ENCODE measurements around the gene FAM114A2. TPM values are rescaled to one million over a fixed set of nuclear protein-coding genes. Genes with fewer than 3 reads are reported as not detected.

Gene FAM114A2
- total RNA-seq, 1 donor from 2014 or later: 23.6 TPM

DNA sequence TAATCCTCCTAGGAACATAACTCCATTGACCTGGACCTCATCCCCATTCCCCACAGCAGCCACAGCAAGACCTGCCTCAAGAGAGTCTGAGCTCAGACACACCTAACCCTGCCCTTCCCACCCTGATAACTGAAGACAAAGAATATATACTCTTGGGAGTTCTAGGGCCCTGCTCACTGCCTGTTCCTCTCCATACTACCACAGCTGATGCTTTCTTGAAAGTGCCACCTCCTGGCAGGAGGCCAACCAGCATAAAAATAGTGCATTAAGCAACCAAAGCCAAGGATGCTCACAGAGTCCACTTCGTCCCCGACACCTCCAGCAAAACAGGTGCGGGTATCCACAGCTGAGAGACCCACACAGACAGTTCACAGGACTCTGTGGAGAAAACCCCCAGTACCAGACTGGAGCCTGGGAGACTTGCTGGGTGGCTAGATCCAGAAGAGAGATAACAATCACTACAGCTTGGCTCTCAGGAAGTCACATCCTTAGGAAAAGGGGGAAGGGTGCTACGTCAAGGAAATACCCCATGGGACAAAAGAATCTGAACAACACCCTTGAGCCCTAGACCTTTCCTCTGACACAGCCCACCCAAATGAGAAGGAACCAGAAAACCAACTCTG, 23.5 kb downstream of the FAM114A2 start:
- Mint-ChIP-seq H3K27ac (no peak overlapping the region), H3K27me3 (no peaks in the 10 kb centered on the region), H3K9me3 (ENCODE audit: low read depth) (peaks cover 10% of the 10 kb centered on the region), H3K4me3 (ENCODE audit: low read depth) (no peak overlapping the region), H3K36me3 (ENCODE audit: insufficient read depth) (peaks cover 40% of the 10 kb centered on the region), H3K4me1 (ENCODE audit: low read depth) (no peaks in the 10 kb centered on the region)
- no peak for DNase-seq (ENCODE audit: low spot score, unreplicated experiment)
- TF ChIP-seq, protein P1, sequence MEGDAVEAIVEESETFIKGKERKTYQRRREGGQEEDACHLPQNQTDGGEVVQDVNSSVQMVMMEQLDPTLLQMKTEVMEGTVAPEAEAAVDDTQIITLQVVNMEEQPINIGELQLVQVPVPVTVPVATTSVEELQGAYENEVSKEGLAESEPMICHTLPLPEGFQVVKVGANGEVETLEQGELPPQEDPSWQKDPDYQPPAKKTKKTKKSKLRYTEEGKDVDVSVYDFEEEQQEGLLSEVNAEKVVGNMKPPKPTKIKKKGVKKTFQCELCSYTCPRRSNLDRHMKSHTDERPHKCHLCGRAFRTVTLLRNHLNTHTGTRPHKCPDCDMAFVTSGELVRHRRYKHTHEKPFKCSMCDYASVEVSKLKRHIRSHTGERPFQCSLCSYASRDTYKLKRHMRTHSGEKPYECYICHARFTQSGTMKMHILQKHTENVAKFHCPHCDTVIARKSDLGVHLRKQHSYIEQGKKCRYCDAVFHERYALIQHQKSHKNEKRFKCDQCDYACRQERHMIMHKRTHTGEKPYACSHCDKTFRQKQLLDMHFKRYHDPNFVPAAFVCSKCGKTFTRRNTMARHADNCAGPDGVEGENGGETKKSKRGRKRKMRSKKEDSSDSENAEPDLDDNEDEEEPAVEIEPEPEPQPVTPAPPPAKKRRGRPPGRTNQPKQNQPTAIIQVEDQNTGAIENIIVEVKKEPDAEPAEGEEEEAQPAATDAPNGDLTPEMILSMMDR (IDR thresholded peaks at IDR 0.05; ENCODE audit: unreplicated experiment): no peak

DNA sequence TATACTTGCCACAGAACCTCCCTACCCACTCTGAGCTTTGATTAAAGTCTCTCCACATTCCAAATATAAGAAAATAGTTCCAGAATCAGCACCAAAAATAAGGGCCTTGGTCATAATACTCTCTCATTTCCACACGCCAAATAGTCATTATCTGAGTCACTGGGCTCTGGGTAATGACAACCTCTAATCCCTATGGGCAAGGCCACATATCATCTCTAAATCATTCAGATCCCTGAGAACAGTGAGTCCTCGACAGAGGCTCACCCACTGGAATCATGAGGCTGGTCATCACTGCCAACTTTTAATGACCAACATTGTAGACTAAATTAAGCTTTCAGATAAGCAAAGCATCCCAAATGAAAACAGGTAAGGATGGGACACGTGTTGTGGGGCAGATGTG, 28.1 kb downstream of the FAM114A2 start:
- peaks cover 2% of the 10 kb centered on the region for H3K4me1 Mint-ChIP-seq (ENCODE audit: low read depth)
- peaks cover 11% of the 10 kb centered on the region for H3K36me3 Mint-ChIP-seq (ENCODE audit: insufficient read depth)

DNA sequence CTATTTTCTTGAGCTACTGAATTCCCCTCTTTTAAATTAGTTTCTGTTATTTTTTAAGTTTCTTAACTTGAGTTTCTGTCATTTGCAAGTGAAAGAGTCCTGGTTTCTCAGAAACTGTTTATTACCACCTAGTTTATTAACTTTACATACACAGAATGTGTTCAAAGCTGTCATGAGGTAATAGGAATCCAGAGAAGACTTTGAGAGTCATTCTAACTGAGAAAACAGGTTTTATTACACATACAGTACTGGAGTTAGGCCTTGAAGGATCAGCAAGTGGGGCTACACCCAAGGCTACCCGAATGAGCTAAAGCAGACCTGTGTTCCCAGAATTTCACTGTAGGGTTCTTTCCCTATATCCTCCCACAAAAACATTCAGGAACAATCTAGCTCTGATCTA, 33.1 kb downstream of the FAM114A2 start:
- Mint-ChIP-seq H3K4me3 (ENCODE audit: low read depth) (no peak overlapping the region), H3K36me3 (ENCODE audit: insufficient read depth) (no peaks in the 10 kb centered on the region), H3K27me3 (no peaks in the 10 kb centered on the region), H3K27ac (no peak overlapping the region), H3K9me3 (ENCODE audit: low read depth) (no peaks in the 10 kb centered on the region), H3K4me1 (ENCODE audit: low read depth) (peaks cover 2% of the 10 kb centered on the region)
- TF ChIP-seq, protein P1 (IDR thresholded peaks at IDR 0.05; ENCODE audit: unreplicated experiment): no peak
- DNase-seq (ENCODE audit: low spot score, unreplicated experiment): no peak

More for the DNA sequence above, 28.1 kb downstream of the FAM114A2 start:
- TF ChIP-seq, protein P1 (IDR thresholded peaks at IDR 0.05; ENCODE audit: unreplicated experiment): no peak
- DNase-seq (ENCODE audit: low spot score, unreplicated experiment): no peak
- H3K27me3 Mint-ChIP-seq: no peaks in the 10 kb centered on the region
- no peak overlapping the region for H3K4me3 Mint-ChIP-seq (ENCODE audit: low read depth)
- no peaks in the 10 kb centered on the region for H3K9me3 Mint-ChIP-seq (ENCODE audit: low read depth)
- H3K27ac Mint-ChIP-seq: no peak overlapping the region

DNA sequence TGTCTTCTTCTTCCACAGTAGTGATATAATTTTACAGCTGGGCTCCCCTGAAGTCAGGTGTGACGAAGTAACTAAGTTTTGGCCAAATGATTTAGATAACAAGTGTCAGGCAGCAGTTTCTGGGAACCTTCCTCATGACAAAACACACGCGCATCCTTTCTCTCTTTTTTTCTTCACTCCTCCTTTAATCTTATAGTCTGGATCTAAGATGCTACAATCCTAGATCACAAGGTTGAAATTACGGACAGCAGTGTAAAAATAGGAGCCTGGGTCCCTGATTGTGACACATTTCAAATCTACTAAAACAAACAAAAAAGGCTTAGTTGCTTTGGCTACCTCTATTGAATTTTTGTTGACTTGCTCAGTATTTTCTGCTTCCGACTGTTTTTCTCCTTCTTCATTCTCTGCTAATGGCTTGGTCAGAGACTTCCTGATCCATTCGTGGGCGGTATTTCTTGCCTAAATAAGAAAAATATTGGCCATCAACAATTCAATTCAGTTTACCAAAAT, 36.1 kb downstream of the FAM114A2 start:
- H3K27ac Mint-ChIP-seq: no peak overlapping the region
- H3K36me3 Mint-ChIP-seq (ENCODE audit: insufficient read depth): peaks cover 8% of the 10 kb centered on the region
- H3K27me3 Mint-ChIP-seq: no peaks in the 10 kb centered on the region
- no peak for DNase-seq (ENCODE audit: low spot score, unreplicated experiment)
- no peaks in the 10 kb centered on the region for H3K4me1 Mint-ChIP-seq (ENCODE audit: low read depth)
- peaks cover 4% of the 10 kb centered on the region for H3K9me3 Mint-ChIP-seq (ENCODE audit: low read depth)
- no peak overlapping the region for H3K4me3 Mint-ChIP-seq (ENCODE audit: low read depth)
- TF ChIP-seq, protein P1 (IDR thresholded peaks at IDR 0.05; ENCODE audit: unreplicated experiment): no peak

DNA sequence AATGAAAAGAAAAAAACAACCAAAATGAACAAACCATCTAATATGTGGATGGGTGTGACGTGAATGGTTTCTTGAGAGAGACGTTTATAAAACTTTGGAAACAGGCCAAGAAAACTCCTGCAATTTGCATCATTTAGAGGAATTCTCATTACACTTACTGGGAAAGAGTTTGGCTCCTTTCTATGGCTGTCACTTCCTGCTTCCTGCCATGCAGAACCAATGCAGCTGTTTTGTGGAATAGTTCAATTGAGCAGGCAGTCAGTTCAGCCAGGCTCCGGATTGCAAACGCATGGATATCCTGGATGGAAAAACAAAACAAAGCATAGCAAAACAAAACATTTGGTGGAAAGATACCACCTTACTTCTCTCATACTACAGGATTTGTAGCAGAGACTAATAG, 36.6 kb downstream of the FAM114A2 start:
- TF ChIP-seq, protein P1 (IDR thresholded peaks at IDR 0.05; ENCODE audit: unreplicated experiment): no peak
- H3K4me3 Mint-ChIP-seq (ENCODE audit: low read depth): no peak overlapping the region
- no peaks in the 10 kb centered on the region for H3K27me3 Mint-ChIP-seq
- no peak overlapping the region for H3K27ac Mint-ChIP-seq
- no peaks in the 10 kb centered on the region for H3K4me1 Mint-ChIP-seq (ENCODE audit: low read depth)
- peaks cover 12% of the 10 kb centered on the region for H3K36me3 Mint-ChIP-seq (ENCODE audit: insufficient read depth)
- DNase-seq (ENCODE audit: low spot score, unreplicated experiment): no peak
- peaks cover 4% of the 10 kb centered on the region for H3K9me3 Mint-ChIP-seq (ENCODE audit: low read depth)
